H1 (cell line): ENCODE results near the gene FMO3. TPM values are rescaled to one million over a fixed set of nuclear protein-coding genes. Genes with fewer than 3 reads are reported as not detected.

ENCODE experiments used
- CTCF ChIA-PET: fragments of 300-600 bp; sonication (Branson Sonifier 250); formaldehyde crosslinking; loops from one replicate; lab custom pipeline; 2021; ENCODE audit not compliant: partially characterized antibody; lab: Charles Lee
- POLR2A ChIA-PET: fragments of 300-600 bp; sonication (Branson Sonifier 250); formaldehyde crosslinking; loops from one replicate; lab custom pipeline; 2021; ENCODE audit warnings: inconsistent platforms; ENCODE audit not compliant: partially characterized antibody; lab: Charles Lee
- DNase-seq, 2 experiments: peaks; one replicate each; pipeline versions ENCODE4 v3.0.0 to v3.0.0-alpha.2; 2010 to 2022; ENCODE audit warnings: low spot score in 2 of 2, low read depth in 1 of 2, mixed read lengths in 1 of 2
- FAIRE-seq: peaks from 2 replicates; lab custom pipeline; 2011; peaks lifted over from hg19 to GRCh38; lab: Jason Lieb, UNC
- H2AFZ ChIP-seq: 2 replicates; pipeline ENCODE4 v1.8.1; 2012; ENCODE audit warnings: low read length, inconsistent platforms
- H2AK5ac ChIP-seq: 2 replicates; pipeline ENCODE4 v1.6.1; 2013; ENCODE audit warnings: low read depth, low read length
- H2BK120ac ChIP-seq: replicated peaks from 2 replicates; pipeline ENCODE3; 2013; ENCODE audit warnings: low read depth, low read length, inconsistent platforms
- H2BK12ac ChIP-seq: 2 replicates; pipeline ENCODE4 v1.6.1; 2013; ENCODE audit warnings: low read depth, low read length
- H2BK15ac ChIP-seq: 2 replicates; pipeline ENCODE4 v1.6.1; 2013; ENCODE audit warnings: low read length
- H2BK20ac ChIP-seq: 2 replicates; pipeline ENCODE4 v1.6.1; 2013; ENCODE audit warnings: low read length
- H2BK5ac ChIP-seq: 2 replicates; pipeline ENCODE4 v1.6.1; 2013; ENCODE audit warnings: low read depth, low read length
- H3K14ac ChIP-seq: 2 replicates; pipeline ENCODE4 v1.6.1; 2013; ENCODE audit warnings: inconsistent platforms; ENCODE audit not compliant: insufficient read length
- H3K18ac ChIP-seq: 2 replicates; pipeline ENCODE4 v1.6.1; 2013; ENCODE audit warnings: low read length; ENCODE audit errors: extremely low read depth
- H3K23ac ChIP-seq: 2 replicates; pipeline ENCODE4 v1.6.1; 2013; ENCODE audit warnings: inconsistent platforms; ENCODE audit not compliant: insufficient read length
- H3K23me2 ChIP-seq: 2 replicates; pipeline ENCODE4 v1.6.1; 2013; ENCODE audit warnings: low read depth, low read length
- H3K27ac ChIP-seq: 2 replicates; pipeline ENCODE4 v1.6.1; 2011; ENCODE audit warnings: low read depth, low read length, inconsistent platforms
- H3K27me3 ChIP-seq, 4 experiments: replicated peaks in 1 of 4; 1 replicate in 1 of 4; 2 replicates in 3 of 4; pipeline versions ENCODE4 v1.6.1 to v1.8.1; 2011 to 2013; ENCODE audit warnings: low read length in 3 of 4, mild to moderate bottlenecking in 3 of 4, inconsistent platforms in 2 of 4, mixed read lengths in 2 of 4, moderate library complexity in 1 of 4; ENCODE audit not compliant: control insufficient read depth in 3 of 4, insufficient read depth in 3 of 4; ENCODE audit errors: extremely low read depth in 1 of 4
- H3K36me3 ChIP-seq, 4 experiments: 2 replicates each; pipeline versions ENCODE4 v1.6.1 to v1.8.1; 2011 to 2013; ENCODE audit warnings: mild to moderate bottlenecking in 4 of 4, low read length in 3 of 4, moderate library complexity in 2 of 4, control low read depth in 1 of 4, inconsistent platforms in 1 of 4; ENCODE audit not compliant: insufficient read depth in 4 of 4, control insufficient read depth in 2 of 4
- H3K4ac ChIP-seq: replicated peaks from 2 replicates; pipeline ENCODE3; 2013; ENCODE audit warnings: low read length, low read depth, mixed read lengths, inconsistent platforms; ENCODE audit not compliant: insufficient read length
- H3K4me1 ChIP-seq, 4 experiments: replicated peaks in 1 of 4; 1 replicate in 1 of 4; 2 replicates in 3 of 4; pipeline versions ENCODE4 v1.6.1 to v1.8.1; 2011 to 2013; ENCODE audit warnings: low read length in 3 of 4, inconsistent platforms in 2 of 4, mixed read lengths in 1 of 4; ENCODE audit not compliant: insufficient read depth in 4 of 4, control insufficient read depth in 3 of 4
- H3K4me2 ChIP-seq, 2 experiments: 2 replicates each; pipeline versions ENCODE4 v1.6.1 to v1.8.1; 2011 to 2013; ENCODE audit warnings: low read depth in 2 of 2, low read length in 2 of 2, control low read depth in 1 of 2, inconsistent platforms in 1 of 2, mild to moderate bottlenecking in 1 of 2; ENCODE audit not compliant: insufficient read depth in 1 of 2
- H3K4me3 ChIP-seq, 4 experiments: fragments of 200-600, 300-600 bp in 1 of 4; sonication (generic), shearing (Covaris generic), sonication (Bioruptor Twin) in 1 of 4; 2 replicates each; pipeline versions ENCODE4 v1.5.1 to v1.8.1; 2011 to 2016; ENCODE audit warnings: low read length in 4 of 4, low read depth in 3 of 4, control low read depth in 2 of 4, inconsistent platforms in 2 of 4, mild to moderate bottlenecking in 2 of 4, mixed read lengths in 1 of 4, moderate library complexity in 1 of 4; ENCODE audit not compliant: insufficient read depth in 2 of 4; ENCODE audit errors: extremely low read depth in 1 of 4
- H3K56ac ChIP-seq: replicated peaks from 2 replicates; pipeline ENCODE3; 2013; ENCODE audit warnings: low read depth, mild to moderate bottlenecking, mixed read lengths, low read length, inconsistent platforms; ENCODE audit not compliant: insufficient read length
- H3K79me1 ChIP-seq: 2 replicates; pipeline ENCODE4 v1.6.1; 2013; ENCODE audit warnings: low read depth, low read length, control low read depth
- H3K79me2 ChIP-seq, 2 experiments: 2 replicates each; pipeline versions ENCODE4 v1.6.1 to v1.8.1; 2012 to 2013; ENCODE audit warnings: low read length in 2 of 2, mild to moderate bottlenecking in 2 of 2, inconsistent platforms in 1 of 2; ENCODE audit not compliant: insufficient read depth in 2 of 2, control insufficient read depth in 1 of 2
- H3K9ac ChIP-seq, 4 experiments: replicated peaks in 1 of 4; 1 replicate in 1 of 4; 2 replicates in 3 of 4; pipeline versions ENCODE4 v1.6.1 to v1.8.1; 2011 to 2013; ENCODE audit warnings: low read depth in 3 of 4, low read length in 3 of 4, control low read depth in 2 of 4, mild to moderate bottlenecking in 2 of 4, moderate library complexity in 2 of 4, inconsistent platforms in 1 of 4; ENCODE audit errors: extremely low read depth in 1 of 4
- H3K9me3 ChIP-seq, 2 experiments: 2 replicates each; pipeline versions ENCODE4 v1.6.1 to v1.8.1; 2012 to 2013; ENCODE audit warnings: mild to moderate bottlenecking in 2 of 2, moderate library complexity in 2 of 2, control low read depth in 1 of 2, inconsistent platforms in 1 of 2, low read depth in 1 of 2, low read length in 1 of 2, mixed read lengths in 1 of 2; ENCODE audit not compliant: insufficient read depth in 2 of 2
- H4K20me1 ChIP-seq, 2 experiments: replicated peaks in 1 of 2; 2 replicates each; pipeline versions ENCODE3 to v1.8.1; 2011 to 2013; ENCODE audit warnings: inconsistent platforms in 2 of 2, low read length in 2 of 2, mild to moderate bottlenecking in 1 of 2; ENCODE audit not compliant: insufficient read depth in 2 of 2, control insufficient read depth in 1 of 2
- H4K5ac ChIP-seq: 2 replicates; pipeline ENCODE4 v1.6.1; 2013; ENCODE audit warnings: low read length, low read depth, mixed read lengths, inconsistent platforms; ENCODE audit not compliant: insufficient read length
- H4K8ac ChIP-seq: 2 replicates; pipeline ENCODE4 v1.8.0; 2013; ENCODE audit warnings: mild to moderate bottlenecking, moderate library complexity, low read length, inconsistent platforms; ENCODE audit not compliant: insufficient read depth; ENCODE audit errors: extremely low read depth
- H4K91ac ChIP-seq: replicated peaks from 2 replicates; pipeline ENCODE3; 2013; ENCODE audit warnings: low read length, mixed read lengths, inconsistent platforms; ENCODE audit not compliant: insufficient read length
- ASH2L ChIP-seq: fragments of 200-600, 300-600 bp; sonication (generic); IDR thresholded peaks from one replicate; pipeline ENCODE4 v1.7.1; 2017; ENCODE audit warnings: low read length
- ATF3 ChIP-seq: IDR thresholded peaks from 2 replicates; pipeline ENCODE4 v1.6.1; 2011; ENCODE audit warnings: low read depth, mild to moderate bottlenecking, low read length; ENCODE audit not compliant: insufficient read depth
- BACH1 ChIP-seq: IDR thresholded peaks from 2 replicates; pipeline ENCODE4 v1.6.1; 2012; ENCODE audit warnings: low read length, improper control_type of control experiment
- CBX5 ChIP-seq: fragments of 300-800, 300-1000 bp; sonication (generic); IDR thresholded peaks from 2 replicates; pipeline ENCODE4 v1.7.1; 2016; ENCODE audit warnings: antibody characterized with exemption, low read length, low read depth
- CTBP2 ChIP-seq: IDR thresholded peaks from 2 replicates; pipeline ENCODE4 v1.7.0; 2011; ENCODE audit warnings: borderline replicate concordance, mild to moderate bottlenecking, moderate library complexity, mixed read lengths, low read length; ENCODE audit not compliant: insufficient read depth, insufficient read length
- E2F6 ChIP-seq: IDR thresholded peaks from 2 replicates; pipeline ENCODE4 v1.6.1; 2012; ENCODE audit warnings: inconsistent platforms
- EZH2 ChIP-seq: fragments of 200-600 bp; sonication (generic); IDR thresholded peaks from 2 replicates; pipeline ENCODE4 v1.7.1; 2012; ENCODE audit warnings: low read depth, mild to moderate bottlenecking, moderate library complexity, low read length, inconsistent platforms; ENCODE audit not compliant: severe bottlenecking
- HDAC2 ChIP-seq, 2 experiments: fragments of 300-600 bp in 1 of 2; sonication (generic) in 1 of 2; IDR thresholded peaks; 2 replicates each; pipeline ENCODE4 v1.6.1; 2011 to 2012; ENCODE audit warnings: low read depth in 2 of 2, low read length in 2 of 2, mild to moderate bottlenecking in 2 of 2, moderate library complexity in 2 of 2, borderline replicate concordance in 1 of 2, inconsistent platforms in 1 of 2
- KDM1A ChIP-seq: fragments of 200-600, 300-600 bp; sonication (generic); IDR thresholded peaks from 2 replicates; pipeline ENCODE4 v1.7.1; 2016; ENCODE audit warnings: mild to moderate bottlenecking, low read length, borderline replicate concordance
- KDM5A ChIP-seq: fragments of 200-600 bp; IDR thresholded peaks from 2 replicates; pipeline ENCODE4 v1.7.1; 2012; ENCODE audit warnings: mild to moderate bottlenecking, low read length, inconsistent platforms, mixed read lengths
- RFX5 ChIP-seq: IDR thresholded peaks from 2 replicates; pipeline ENCODE4 v1.6.1; 2011; ENCODE audit warnings: low read depth, low read length, improper control_type of control experiment, borderline replicate concordance
- RXRA ChIP-seq: IDR thresholded peaks from 2 replicates; pipeline ENCODE4 v1.6.1; 2011; ENCODE audit warnings: low read depth, mild to moderate bottlenecking, low read length, moderate library complexity; ENCODE audit not compliant: insufficient read depth
- TBP ChIP-seq: IDR thresholded peaks from 2 replicates; pipeline ENCODE4 v1.6.1; 2011; ENCODE audit warnings: low read depth, low read length, improper control_type of control experiment
- WGBS, 2 experiments: shearing (Covaris generic) in 1 of 2; methylation state at CpG; one replicate each; pipeline versions ENCODE4 v1.1.6 to v1.1.7; 2013 to 2015; ENCODE audit warnings: low lambda C conversion rate in 2 of 2, mixed read lengths in 2 of 2, inconsistent platforms in 1 of 2, low coverage in 1 of 2, missing lambda C conversion rate in 1 of 2; ENCODE audit not compliant: insufficient replicate concordance in 2 of 2, insufficient coverage in 1 of 2, insufficient read length in 1 of 2; ENCODE audit errors: extremely low coverage in 1 of 2, missing lambda C conversion rate in 1 of 2; 5-methylcytosine and 5-hydroxymethylcytosine counted together
- polyA plus RNA-seq, 7 experiments: library from polyadenylated mRNA; depleted of rRNA in 3 of 7; stranded (reverse) in 5 of 7; unstranded in 2 of 7; fragments of >200 nt in 5 of 7; fragments of 200-250 nt in 2 of 7; gene quantifications; 1 replicate in 5 of 7; 2 replicates in 1 of 7; 4 replicates in 1 of 7; pipeline versions ENCODE4 v1.2.1 to v1.2.3, GENCODE V29; 2011 to 2013; ENCODE audit warnings: missing spikeins in 2 of 7, mixed read lengths in 2 of 7
- total RNA-seq: library from RNA; stranded (reverse); fragmentation: NEBNext Ultra II Directional; extraction: Animal tissue kit (Norgen Biotek cat#: 25700); gene quantifications from 2 replicates; pipeline ENCODE4 v1.2.1, GENCODE V29; 2021

FMO3 gene
- total and polyA plus RNA-seq, 2 of the 8 experiments (the other 6 are each of a cell fraction or from before 2014, with no cell fraction given), result not detected

GRCh38 chr1:171084870-171085269 is 5.8 kb upstream of the FMO3 start:
- Histone ChIP-seq H3K56ac (no peak overlapping the region), H2BK120ac (no peak overlapping the region), H3K36me3 (no peaks in the 10 kb centered on the region), H4K91ac (no peak overlapping the region), H4K20me1 (no peaks in the 10 kb centered on the region), H3K4ac (no peak overlapping the region), H3K9ac (no peak overlapping the region), H3K4me1 (no peaks in the 10 kb centered on the region), H3K23me2 (no peaks in the 10 kb centered on the region), H3K27ac (no peak overlapping the region), H2BK12ac (no peak overlapping the region), H3K18ac (no peak overlapping the region), H2AK5ac (no peak overlapping the region), H3K79me2 (no peaks in the 10 kb centered on the region), H2AFZ (no peak overlapping the region), H3K79me1 (no peaks in the 10 kb centered on the region), H4K8ac (no peak overlapping the region), H3K4me3 (no peak overlapping the region), H2BK5ac (no peak overlapping the region), H4K5ac (no peak overlapping the region), H3K27me3 (no peaks in the 10 kb centered on the region), H3K4me2 (no peak overlapping the region), H3K14ac (no peak overlapping the region), H3K9me3 (no peaks in the 10 kb centered on the region), H3K23ac (no peak overlapping the region), H2BK20ac (no peak overlapping the region), H2BK15ac (no peak overlapping the region)
- ChIA-PET CTCF (interaction anchor here (1.0 to 2.7 kb wide), 3 partner anchors 27 to 144 kb away, joined by 4 to 14 read pairs (median 5); no protein-coding TSS in a partner anchor), POLR2A (no interaction called here)
- FAIRE-seq, result no peak
- WGBS, 2 experiments, result 94% methylated on average over 2 of the region's 2 CpGs; no CpG with 5 or more reads in 1 of the 2 experiments
- DNase-seq, result no peak
- no peak for TF ChIP-seq RXRA
- TF ChIP-seq ATF3, result no peak
- TF ChIP-seq E2F6, result no peak
- TF ChIP-seq EZH2, result no peak
- TF ChIP-seq HDAC2 (IDR thresholded peaks at IDR 0.05; ENCODE audit: borderline replicate concordance in 1 of 2, low read depth in 2 of 2, low read length in 2 of 2), result no peak
- TF ChIP-seq KDM5A, result no peak
- no peak for TF ChIP-seq RFX5
- TF ChIP-seq KDM1A, result no peak
- TF ChIP-seq BACH1, result no peak
- TF ChIP-seq ASH2L, result no peak
- no peak for TF ChIP-seq CBX5
- TF ChIP-seq CTBP2, result no peak
- TF ChIP-seq TBP, result no peak
